Fibroblast of skin of scalp (primary cell): ENCODE data around the gene ANKRD9.
A peak's percentile ranks its signal among the peaks of the same experiment; 100 is the strongest.
"Not testable (repeated sequence)": the region's sequence is repeated elsewhere in the genome, so short reads cannot be mapped to it uniquely, and the experiment has no call there.

ENCODE experiments used
- DNase-seq: peaks from one replicate; pipeline ENCODE4 v3.0.0-alpha.2; 2013

ANKRD9 gene

DNA sequence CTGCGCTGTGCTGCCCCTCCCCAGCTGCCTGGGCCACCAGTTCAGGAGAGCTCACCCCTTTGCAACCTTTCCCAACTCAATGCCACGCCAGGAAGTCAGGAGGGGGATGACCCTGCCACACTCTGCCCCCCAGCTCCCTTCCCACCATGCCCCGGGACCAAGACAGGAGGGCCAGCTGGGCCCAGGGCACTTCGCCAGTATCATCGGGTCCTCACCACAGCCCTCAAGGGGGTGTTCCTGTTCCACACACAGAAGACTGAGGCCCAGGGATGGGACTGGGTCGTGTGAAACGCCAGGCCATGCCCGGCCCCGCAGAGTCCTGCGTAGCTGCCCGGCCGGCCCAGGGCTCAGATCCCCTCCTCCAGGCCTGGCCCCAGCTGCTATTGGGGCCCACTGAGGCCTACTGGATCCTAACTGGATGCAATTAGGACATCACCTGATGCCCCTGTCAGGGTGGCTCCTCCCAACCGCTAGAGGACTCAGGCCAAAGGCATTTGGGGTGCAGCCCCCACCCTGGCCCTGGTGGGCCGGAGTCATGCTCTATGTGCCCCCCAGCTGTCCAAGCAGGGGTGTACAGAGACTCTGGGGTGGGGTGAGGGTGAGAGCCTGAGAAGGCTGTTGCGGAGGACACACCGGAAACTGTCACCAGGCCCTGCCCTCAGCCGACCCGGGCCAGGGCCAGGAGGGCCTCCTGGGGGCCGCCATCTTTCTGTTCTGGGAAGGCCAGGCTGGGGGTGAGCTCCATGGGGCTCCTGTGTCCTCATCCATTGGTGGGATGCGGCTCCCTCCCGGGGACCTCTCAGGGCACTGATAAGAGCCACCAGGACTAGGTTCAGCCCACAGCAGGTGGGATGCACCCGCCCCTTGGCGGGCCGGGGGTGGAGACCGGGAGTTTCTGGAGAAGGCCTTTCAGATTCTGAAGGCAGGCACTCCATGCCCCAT is 29.3 kb upstream of the ANKRD9 start:
- DNase-seq: no peak

DNA sequence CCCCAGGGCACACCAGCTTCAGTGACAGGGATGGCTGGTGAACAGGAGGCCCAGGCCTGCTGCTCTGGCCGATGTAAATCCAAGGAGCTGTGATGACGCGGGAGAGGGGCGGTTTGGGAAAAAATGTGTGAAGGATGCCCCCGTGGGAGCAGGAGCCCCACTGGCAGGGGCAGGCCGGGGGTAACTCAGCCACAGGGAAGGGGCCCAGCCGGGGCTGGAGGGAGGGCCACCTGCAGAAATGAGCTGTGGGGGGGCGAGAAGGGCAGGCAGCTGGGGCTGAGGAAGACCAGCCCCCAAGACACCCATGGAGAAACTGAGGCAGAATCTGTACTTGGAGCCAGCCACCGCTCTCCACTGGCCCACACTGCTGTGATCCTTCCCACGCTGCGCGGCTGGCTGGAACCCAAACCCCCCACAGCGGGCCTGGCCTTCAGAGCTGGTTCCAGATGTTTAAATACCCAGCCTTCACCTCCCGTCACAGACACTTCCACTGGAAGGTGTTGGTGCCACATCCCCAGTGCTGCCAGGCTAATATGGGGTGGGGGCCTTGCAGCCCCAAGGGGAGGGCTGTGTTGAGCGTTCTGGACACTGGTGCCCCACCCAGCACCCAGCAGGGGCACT is 28.5 kb upstream of the ANKRD9 start:
- no peak for DNase-seq

DNA sequence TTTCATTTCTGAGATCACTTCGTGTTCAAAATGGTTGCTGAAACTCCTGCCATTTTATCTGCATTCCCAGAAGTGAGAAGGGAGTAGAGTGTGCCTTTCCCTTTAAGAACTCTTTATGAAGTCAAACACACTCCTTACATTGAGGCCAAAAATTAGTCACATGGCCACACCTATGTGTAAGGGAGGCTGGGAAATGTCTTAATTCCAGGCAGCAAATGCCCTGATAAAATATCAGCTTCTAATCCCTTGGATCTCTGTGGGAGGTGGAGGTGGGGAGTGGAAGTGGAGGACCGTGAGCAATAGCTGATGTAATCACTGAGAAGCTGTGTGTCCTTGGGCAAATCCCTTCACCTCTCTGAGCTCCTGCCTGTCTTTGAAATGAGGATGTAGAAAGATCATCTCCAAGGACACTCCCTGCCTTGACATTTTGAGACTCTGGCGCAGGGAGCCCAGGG is 22.7 kb upstream of the ANKRD9 start:
- DNase-seq: no peak

DNA sequence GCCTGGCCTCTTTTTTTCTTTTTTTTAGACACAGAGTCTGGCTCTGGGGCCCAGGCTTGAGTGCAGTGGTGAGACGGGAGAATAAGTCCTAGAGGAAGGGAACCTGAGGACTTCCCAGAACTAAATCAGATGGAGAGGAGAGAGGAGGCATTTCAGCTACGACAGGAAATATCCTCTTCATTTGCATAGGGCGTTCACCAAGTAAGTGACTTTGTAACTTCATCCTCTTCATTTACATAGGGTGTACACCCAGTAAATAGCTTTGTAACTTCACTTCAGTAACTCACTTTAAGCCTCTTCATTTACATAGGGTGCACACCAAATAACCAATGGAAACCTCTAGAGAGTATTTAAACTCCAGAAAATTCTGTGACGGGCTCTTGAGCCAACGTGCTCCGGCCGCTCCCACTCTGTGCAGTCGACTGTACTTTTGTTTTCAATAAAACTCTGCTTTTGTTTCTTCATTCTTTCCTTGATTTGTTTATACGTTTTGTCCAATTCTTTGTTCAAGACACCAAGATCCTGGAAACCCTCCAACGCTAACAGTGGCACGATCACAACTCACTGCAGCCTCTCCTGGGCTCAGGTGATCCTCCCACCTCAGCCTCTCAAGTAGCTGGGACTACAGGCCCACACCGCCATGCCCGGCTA is 21.4 kb upstream of the ANKRD9 start:
- no peak for DNase-seq

DNA sequence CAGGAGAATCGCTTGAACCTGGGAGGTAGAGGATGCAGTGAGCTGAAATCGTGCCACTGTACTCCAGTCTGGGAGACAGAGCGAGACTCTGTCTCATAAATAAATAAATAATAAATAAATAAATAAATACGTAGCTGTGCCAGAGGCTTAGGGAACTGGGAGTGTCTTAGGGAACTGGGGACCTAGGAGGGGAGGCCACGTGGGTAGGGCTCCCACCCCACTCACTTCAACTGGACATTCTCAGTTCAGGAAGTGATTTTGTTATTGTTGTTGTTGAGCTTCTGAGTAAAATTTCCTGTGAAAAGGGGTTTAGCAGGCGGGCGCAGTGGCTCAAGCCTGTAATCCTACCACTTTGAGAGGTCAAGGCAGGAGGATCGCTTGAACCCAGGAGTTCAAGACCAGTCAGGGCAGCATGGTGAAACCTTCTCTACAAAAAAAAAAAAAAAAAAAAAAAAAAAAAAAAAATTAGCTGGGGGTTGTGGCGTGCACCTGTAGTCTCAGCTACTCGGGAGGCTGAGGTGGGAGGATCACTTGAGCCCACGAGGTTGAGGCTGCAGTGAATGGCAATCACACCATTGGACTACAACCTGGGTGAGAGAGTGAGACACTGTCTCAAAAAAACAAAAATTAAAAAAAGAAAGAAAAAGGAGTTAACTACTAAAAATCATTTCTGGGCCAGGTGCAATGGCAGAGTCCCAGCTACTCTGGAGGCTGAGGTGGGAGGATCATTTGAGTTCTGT is 19.0 kb upstream of the ANKRD9 start:
- no peak for DNase-seq

DNA sequence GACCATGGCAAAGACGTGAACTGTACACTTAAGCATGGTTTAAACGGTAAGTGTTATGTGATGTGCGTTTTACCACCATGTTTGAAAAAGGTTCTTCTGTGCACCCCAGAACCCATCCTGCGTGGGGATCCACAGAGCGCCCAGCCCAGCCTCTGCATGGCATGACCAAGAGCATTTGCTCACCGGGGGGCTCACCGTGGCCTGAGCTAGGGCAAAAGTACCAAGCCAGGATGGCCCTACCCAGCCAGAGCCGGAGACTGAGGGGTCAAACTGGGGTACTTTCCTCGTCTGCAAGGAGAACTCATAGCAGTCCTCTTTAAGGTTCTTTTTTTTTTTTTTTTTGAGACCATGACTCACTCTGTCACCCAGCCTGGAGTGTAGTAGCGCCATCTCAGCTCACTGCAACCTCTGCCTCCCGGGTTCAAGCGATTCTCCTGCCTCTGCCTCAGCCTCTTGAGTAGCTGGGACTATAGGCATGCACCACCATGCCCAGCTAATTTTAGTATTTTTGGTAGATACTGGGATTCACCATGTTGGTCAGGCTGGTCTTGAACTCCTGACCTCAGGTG is 16.4 kb upstream of the ANKRD9 start:
- no peak for DNase-seq

DNA sequence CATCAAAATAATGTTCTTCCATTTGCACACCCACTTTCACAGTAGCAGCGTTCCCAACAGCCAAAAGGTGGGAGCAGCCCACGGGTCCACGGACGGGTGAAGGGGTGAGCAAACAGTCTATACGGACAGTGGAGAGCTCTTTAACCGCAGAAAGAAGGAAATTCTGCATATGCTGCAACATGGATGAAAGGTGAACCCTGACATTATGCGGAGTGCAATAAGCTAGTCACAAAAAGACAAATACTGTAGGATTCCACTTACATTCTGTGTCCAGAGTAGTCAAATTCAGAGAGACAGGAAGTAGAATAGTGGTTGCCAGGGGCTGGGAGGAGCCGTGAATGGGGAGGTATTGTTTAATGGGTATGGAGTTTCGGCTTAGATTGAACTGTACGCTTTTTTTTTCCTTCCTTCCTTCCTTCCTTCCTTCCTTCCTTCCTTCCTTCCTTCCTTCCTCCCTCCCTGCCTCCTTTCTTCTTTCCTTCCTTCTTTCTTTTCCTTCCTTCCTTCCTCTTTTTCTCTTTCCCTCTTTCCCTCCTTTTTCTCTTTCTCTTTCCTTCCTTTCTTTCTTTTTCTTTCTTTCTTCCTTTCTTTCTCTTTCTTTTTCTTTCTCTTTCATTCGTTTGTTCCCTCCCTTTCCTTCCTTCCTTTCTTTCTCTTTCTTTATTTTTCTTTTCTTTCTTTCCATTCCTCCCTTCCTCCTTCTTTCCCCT is 15.8 kb upstream of the ANKRD9 start:
- DNase-seq: peak; percentile 68

DNA sequence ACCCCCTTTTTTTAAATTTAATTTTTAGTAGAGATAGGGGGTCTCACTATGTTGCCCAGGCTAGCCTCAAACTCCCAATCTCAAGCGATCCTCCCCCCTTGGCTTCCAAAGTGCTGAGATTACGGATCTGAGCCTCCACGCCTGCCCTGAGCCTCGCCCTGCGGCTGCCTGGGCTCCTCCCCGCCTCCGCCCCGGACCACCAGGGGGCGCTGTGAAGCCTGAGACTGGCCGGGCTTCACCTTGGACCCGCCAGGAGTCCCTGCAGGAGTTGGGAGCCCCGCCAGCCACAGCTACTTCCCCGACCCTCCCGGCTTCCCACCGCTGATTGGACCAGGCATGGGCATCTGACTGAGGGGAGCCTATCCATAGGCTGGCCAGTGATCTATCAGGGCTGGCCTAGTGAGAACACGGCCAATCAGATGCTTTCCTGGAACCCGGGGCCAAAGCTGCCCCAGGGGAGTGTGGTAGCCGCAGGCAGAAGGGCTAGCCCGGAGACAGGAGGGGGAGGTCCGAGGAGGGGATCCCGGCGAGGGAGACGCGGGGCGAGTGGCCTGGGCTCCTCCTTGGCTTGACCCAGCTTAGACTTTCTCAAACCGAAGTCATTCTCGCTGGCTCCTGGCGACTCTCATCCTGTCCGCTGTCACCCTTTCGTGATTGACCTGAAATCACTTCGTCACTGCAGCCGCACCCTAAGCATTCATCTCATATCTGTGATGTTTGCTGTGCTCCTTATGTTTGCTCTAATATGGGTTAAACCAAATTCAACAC is 15.1 kb upstream of the ANKRD9 start:
- DNase-seq: peak; percentile 99

DNA sequence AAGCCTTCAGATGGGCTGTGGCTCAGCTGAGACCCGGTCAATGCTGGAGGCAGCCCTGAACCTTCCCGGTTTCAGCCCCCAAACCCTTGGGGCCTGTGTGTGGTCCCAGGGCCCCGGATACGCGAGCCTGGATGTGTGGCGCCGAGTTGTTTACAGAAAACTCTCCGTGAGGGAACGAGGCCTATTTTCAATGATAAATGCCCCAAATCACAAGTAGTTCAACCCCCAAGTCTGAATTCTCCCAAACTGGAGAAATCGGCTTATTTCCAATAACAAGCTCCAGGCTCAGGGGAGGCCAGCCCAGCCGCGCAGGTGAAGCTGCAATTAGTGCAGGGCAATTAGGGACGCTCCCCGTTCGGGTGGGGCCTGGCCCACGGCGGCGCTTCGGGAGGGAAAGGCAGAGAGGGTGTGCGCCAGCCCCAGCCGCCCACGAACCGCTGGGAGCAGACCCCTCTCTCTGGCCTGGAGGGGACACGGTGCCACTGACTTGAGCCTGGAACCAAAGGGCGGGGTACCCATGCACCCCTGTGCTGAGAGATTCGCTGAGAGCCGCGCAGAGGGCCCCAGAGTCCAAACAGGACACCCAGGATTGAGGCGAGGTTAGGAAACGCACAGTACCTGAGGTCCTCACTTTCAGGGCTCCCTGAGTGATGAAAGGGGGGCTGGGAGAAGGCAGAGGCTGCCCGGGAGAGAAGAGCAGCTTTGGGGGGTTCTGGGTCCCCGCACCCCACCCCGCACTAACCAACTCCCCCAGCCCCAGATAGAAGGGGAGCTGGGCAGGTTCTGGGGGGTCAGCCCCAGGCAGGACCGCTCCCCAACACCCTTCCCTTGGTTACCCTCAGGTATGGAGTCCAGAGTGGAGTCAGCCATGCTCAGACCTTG is 14.2 kb upstream of the ANKRD9 start:
- DNase-seq: no peak

DNA sequence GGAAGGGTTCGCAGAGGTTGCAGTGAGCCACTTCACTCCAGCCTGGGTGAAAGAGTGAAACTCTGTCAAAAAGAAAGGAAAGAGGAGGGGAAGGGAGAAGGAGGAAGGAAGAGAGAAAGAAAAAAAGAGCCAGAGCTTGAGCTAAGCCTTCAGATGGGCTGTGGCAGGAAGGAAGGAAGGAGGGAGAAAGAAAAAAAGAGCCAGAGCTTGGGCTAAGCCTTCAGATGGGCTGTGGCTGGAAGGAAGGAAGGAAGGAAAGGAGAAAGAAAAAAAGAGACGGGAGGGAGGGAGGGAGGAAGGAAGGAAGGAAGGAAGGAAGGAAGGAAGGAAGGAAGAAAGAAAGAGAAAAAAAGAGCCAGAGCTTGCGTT is 13.6 kb upstream of the ANKRD9 start:
- no peak for DNase-seq

DNA sequence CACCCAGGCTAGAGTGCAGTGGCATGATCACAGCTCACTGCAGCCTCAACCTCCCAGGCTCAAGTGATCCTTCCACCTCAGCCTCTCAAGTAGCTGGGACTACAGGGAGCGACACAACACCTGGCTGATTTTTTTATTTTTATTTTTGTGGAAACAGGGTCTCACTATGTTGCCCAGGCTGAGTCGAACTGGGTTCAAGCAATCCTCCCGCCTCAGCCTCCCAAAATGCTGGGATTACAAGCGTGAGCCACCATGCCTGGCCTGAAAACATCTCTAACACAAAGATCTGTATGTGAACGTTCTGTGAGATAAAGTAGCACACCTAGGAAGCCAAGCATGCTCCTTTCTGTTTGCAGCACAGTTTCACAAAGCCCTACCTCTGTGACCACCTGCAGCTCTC is 10.1 kb upstream of the ANKRD9 start:
- not testable (repeated sequence) for DNase-seq

DNA sequence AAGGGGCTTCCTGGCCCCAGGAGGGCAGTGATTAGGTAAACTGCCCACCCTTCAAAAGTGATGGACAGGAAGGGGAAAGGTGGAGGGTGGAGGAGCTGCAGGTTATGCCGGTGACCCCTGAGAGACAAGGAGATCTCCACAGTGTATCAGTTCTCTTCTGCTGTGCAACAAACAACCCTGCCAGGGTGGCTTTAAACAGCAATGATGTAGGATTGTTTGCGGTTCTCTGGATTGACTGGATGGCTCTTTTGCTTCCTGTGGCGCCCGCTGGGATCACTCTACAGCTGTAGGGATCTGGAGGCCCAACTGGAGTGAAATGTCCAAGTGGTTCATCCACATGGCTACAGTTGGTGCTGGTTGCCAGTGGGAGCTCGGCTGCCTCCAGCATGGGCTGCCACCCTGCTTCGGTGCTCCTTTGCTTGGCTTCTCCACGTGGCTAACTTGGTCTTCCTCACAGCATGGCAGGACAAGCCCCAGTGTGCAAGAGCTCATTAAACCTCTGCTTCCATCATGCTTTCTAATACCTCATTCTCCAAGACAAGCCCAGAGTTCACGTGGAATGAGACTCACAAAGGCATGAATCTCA is 8.6 kb upstream of the ANKRD9 start:
- no peak for DNase-seq

DNA sequence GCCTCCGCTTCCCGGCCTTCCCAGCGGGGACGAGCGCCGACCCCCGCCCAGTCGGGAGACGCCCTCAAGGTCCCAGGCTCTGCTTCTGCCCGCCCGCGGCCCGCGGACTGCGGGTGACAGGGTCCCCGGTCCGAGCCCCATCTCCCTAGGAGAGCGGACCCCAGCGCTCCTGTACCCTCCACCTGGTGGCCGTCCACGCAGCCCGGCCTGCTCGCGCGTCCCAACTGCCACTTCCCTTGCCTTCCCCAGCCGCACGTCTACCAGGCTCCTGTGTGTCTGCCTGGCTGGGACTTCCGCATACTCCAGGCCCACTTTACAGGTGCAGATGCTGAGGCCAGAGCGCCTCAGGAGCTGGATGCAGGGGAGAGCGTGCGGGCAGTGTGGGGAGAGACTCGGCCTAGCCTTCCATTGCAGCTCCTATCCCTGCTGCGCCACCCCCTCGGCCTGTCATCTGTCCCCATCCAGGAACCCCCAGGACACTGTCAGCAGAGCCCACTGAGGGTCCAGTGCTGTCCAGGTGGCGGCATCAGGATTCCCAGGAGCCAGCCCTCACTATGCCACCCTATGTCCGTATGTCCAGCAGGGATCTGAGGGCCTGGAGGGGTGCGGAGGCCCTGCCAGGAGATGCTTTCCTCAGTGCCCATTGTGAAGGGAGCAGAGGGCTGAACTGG is 8.0 kb upstream of the ANKRD9 start:
- no peak for DNase-seq

DNA sequence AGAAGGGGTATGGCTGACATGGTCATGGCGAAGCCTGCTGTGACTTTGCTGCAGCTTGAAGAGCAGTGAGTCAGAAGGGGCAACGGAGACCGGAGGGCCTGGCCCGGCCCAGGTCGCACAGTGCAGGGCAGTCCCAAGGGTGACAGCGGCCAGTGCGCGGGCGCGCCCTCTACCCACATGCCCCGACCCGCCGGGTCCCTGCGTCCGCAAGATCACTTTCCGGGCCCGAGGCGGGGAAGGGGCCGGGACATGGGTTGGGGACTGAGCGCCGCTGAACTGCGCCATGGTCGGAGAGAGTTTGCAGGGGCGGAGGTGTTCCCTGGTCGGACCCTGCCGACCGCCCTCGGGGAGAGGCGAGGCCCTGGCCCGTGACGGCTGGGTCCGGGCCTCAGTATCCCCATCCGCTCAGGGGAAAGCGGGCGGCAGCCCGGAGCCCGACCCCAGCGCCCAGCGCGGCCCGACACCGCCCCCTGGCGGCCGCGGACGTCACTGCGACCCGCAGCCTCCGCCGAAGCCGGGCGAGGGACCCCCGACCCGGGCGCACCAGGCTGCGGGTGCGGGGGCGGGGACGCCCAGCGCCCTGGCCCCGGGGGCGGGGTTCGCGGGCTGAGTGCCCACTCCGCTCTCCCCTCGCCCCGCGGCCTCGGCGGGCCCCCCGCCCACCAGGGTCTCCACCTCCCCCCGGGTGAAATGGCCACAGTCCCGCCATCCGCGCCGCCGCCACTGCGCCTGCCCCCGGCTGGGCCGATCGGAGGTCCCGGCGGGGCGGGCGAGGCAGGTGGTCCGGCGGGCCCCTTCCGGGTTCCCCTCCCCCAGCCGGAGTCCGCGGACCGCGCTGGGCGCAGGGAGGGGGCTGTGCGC is 7.2 kb upstream of the ANKRD9 start:
- DNase-seq: no peak

DNA sequence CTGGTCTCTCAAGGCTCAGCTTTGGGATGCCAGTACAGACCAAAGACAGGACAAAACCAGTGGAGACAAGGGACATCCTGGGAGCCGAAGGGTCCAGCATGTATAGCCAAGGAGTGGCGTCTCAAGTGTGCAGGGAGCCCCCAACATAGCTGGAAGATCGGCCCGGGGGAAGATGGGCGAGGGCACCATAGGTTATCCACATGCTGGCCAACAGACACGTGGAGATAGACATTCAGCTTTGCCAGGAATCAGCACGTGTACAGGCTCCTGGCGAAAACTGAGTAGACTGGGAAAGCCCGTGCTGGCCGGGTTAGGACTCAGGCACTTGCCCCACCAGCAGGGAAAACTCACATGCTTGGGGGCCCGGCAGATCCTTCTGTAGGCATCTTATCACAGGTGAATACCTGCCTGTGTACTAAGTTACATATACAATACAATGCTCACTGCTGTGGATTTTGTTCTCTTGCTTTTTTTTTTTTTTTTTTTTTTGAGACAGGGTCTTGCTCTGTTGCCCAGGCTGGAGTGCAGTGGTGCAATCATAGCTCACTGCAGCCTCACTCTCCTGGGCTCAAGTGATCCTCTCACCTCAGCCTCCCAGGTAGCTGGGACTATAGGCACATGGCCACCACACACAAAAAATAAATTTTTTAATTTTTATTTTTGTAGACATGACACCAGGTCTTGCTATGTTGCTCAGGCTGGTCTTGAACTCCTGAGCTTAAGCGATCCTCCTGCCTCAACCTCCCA is 5.6 kb upstream of the ANKRD9 start:
- no peak for DNase-seq

DNA sequence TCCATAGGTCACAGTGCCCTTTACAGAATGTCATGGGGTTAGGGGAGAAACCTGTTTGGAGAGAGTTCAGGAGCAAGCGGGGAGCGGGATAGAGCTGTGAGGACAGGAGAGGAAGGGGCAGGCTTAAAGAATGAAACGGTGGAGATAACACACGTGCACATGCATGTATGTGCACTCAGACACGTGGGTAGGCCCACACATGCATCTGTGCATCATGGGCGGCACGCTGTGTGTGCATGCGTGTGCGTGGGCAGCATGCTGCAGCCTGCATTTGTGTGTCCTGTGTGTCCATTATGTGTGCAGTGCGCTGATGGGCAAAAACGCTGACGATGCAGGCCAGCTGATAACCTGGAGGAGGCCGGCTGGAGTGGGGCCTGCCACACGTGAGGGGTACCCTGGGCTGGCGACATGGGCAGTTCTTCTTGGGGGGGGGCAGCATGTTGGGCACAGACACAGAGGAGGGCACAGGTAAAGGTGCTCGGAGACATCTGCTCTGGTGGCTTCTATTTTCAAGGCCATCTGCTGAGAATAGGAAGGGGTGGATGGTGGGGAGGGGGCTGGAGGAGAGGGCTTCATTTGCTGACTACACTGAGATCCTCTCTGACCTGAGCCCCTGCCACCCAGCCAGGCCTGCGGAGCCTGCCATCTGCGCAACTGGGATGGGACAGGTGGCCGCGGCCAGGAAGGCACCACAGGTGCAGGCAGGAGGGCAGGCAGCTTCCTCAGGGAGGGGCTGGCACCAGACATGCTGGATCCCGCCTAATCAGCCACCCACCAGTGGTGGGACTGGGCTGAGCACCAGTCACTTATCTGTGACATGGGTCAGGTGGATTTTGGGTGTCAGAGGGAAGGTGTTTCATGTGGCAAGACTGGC is 4.6 kb upstream of the ANKRD9 start:
- no peak for DNase-seq
